Colonic mucosa (tissue), 4 donors: ENCODE data around the gene TSBP1. TPM values are rescaled to one million over a fixed set of nuclear protein-coding genes. Genes with fewer than 3 reads are reported as not detected.

ENCODE experiments used
- DNase-seq: peaks from one replicate; pipeline ENCODE4 v3.0.0-alpha.2; 2020
- H3K27ac ChIP-seq: fragments of 200-600 bp; one replicate; pipeline ENCODE4 v1.8.0; 2021
- H3K27me3 ChIP-seq: fragments of 200-600 bp; one replicate; pipeline ENCODE4 v1.8.0; 2021
- H3K36me3 ChIP-seq: fragments of 200-600 bp; one replicate; pipeline ENCODE4 v1.8.0; 2021
- H3K4me1 ChIP-seq: fragments of 200-600 bp; one replicate; pipeline ENCODE4 v1.8.0; 2021; ENCODE audit warnings: mild to moderate bottlenecking
- H3K4me3 ChIP-seq: fragments of 200-600 bp; one replicate; pipeline ENCODE4 v1.8.0; 2021
- H3K9ac ChIP-seq, 2 donors: one replicate each; pipeline ENCODE4 v1.7.0; 2013; ENCODE audit warnings: control low read depth in 2 of 2, low read depth in 2 of 2, low read length in 2 of 2
- H3K9me3 ChIP-seq: fragments of 200-600 bp; one replicate; pipeline ENCODE4 v1.8.0; 2021
- intact Hi-C: fragments of 100-400 bp; cut with DNase I; formaldehyde crosslinking; loops from one replicate; pipeline ENCODE4 v1.14.1; 2022
- total RNA-seq, 2 donors: library from RNA; stranded (reverse); fragmentation: NEBNext Ultra II Directional in 1 of 2; extraction: Animal tissue kit (Norgen Biotek cat#: 25700) in 1 of 2; gene quantifications; one replicate each; pipeline ENCODE4 v1.2.1, GENCODE V29; 2021
- TF ChIP-seq, protein P1 (sequence below): fragments of 200-600 bp; IDR thresholded peaks from one replicate; pipeline ENCODE4 v1.8.0; 2022; ENCODE audit warnings: antibody characterized with exemption, mild to moderate bottlenecking
- donor health status: healthy.
- donor health status: DM: no; HTN: no; CAD: no.
- donor health status: DM: no; HTN: no; CAD: no.

TSBP1 gene
- total RNA-seq, 2 donors from 2014 or later: not detected

DNA sequence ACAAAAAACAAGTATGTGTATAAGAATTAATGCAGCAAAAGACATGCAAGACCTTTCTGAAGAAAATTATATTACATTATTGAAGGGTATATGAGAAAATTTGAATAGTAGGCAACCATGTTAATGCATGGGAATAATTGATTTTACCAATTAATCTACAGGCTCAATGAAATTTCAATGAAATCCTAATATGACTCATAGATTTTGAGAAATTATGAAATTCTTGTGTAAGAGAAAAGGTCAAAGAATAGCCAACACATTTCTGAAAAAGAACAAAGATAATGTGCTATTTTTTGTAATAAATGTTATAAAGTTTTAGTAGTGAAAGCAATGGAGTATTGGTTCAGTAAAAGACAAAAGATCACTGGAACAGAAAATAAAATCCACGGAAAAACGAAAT, 18.4 kb downstream of the TSBP1 start:
- H3K4me3 ChIP-seq: no peak overlapping the region
- H3K27me3 ChIP-seq: no peaks in the 10 kb centered on the region
- intact Hi-C loops: no loop called here
- no peak overlapping the region for H3K9ac ChIP-seq
- no peaks in the 10 kb centered on the region for H3K36me3 ChIP-seq
- H3K27ac ChIP-seq: no peak overlapping the region
- TF ChIP-seq, protein P1, sequence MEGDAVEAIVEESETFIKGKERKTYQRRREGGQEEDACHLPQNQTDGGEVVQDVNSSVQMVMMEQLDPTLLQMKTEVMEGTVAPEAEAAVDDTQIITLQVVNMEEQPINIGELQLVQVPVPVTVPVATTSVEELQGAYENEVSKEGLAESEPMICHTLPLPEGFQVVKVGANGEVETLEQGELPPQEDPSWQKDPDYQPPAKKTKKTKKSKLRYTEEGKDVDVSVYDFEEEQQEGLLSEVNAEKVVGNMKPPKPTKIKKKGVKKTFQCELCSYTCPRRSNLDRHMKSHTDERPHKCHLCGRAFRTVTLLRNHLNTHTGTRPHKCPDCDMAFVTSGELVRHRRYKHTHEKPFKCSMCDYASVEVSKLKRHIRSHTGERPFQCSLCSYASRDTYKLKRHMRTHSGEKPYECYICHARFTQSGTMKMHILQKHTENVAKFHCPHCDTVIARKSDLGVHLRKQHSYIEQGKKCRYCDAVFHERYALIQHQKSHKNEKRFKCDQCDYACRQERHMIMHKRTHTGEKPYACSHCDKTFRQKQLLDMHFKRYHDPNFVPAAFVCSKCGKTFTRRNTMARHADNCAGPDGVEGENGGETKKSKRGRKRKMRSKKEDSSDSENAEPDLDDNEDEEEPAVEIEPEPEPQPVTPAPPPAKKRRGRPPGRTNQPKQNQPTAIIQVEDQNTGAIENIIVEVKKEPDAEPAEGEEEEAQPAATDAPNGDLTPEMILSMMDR: no peak
- DNase-seq: no peak
- H3K4me1 ChIP-seq: no peaks in the 10 kb centered on the region
- H3K9me3 ChIP-seq: no peaks in the 10 kb centered on the region

DNA sequence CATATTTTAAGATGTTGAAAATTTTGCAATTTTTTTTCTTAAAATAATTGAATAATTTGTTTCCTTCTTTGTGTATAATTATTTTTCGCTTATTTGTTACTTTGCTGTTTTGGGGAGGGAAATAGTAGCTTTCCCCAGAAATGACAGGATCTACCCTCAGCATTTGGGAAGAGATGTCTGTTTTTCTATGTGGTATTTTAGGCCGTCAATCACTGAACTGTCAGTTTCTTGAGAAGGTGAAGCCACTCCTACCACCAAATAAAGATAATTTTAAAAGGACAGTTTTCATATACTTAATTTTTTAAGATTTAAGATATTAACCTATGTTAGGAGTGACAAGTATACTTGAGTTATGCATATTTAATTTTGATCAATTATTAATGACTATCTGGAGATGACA, 31.5 kb downstream of the TSBP1 start:
- H3K36me3 ChIP-seq: no peaks in the 10 kb centered on the region
- no peak for DNase-seq
- H3K4me1 ChIP-seq: no peaks in the 10 kb centered on the region
- no peak overlapping the region for H3K4me3 ChIP-seq
- intact Hi-C loops: no loop called here
- no peak overlapping the region for H3K27ac ChIP-seq
- TF ChIP-seq, protein P1: no peak
- no peaks in the 10 kb centered on the region for H3K9me3 ChIP-seq
- H3K27me3 ChIP-seq: no peaks in the 10 kb centered on the region
- no peak overlapping the region for H3K9ac ChIP-seq

DNA sequence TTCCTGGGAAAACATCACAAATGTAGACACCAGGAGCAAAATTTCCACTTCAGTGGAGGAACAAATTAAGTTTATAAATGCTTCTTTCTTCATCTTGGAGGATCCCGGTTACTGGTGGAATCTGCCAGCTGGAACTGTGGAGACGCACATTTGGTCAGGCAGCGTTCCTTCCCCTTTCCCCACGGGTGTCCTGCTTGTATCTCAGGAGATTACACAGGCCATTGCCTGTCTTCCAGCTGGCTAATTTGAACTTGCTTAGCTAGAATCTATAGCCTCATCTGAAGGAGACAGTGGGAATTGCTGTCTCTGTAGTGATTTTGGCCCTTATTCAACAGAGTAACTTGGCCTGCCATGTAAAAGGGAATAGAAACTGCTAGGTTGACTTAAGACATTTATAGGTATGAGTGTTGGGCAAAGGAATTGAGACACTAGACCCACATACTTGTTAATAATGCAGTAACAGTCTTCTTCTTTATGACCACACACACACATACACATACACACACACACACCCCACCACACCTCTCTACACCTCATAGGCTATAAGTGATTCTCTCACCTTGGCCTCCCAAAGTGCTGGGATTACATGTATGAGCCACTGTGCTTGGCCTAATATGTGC, 34.4 kb downstream of the TSBP1 start:
- no peak overlapping the region for H3K27ac ChIP-seq
- H3K9ac ChIP-seq: no peak overlapping the region
- no peak overlapping the region for H3K4me3 ChIP-seq
- no peaks in the 10 kb centered on the region for H3K4me1 ChIP-seq
- H3K9me3 ChIP-seq: no peaks in the 10 kb centered on the region
- DNase-seq: no peak
- no peaks in the 10 kb centered on the region for H3K27me3 ChIP-seq
- no peaks in the 10 kb centered on the region for H3K36me3 ChIP-seq
- TF ChIP-seq, protein P1: no peak
- intact Hi-C loops: no loop called here

DNA sequence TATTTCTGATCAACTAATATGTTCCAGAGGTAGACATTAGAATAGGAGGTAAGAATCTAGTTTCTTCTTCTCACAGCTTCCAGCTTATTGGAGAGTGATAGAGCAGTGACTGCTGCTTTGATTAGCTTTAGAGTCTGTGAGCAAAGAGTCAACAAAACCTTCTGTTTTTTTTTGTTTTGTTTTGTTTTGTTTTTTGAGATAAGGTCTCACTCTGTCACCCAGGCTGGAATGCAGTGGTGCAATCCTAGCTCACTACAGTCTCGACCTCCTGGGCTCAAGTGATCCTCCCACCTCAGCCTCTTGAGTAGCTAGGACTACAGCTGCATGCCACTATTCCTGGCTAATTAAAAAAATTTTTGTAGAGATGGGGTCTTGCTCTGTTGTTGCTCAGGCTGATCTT, 39.3 kb downstream of the TSBP1 start:
- H3K27ac ChIP-seq: no peak overlapping the region
- no peak overlapping the region for H3K4me3 ChIP-seq
- H3K9ac ChIP-seq: no peak overlapping the region
- DNase-seq: no peak
- no peaks in the 10 kb centered on the region for H3K9me3 ChIP-seq
- intact Hi-C loops: no loop called here
- TF ChIP-seq, protein P1: no peak
- H3K27me3 ChIP-seq: no peaks in the 10 kb centered on the region
- H3K36me3 ChIP-seq: no peaks in the 10 kb centered on the region
- H3K4me1 ChIP-seq: no peaks in the 10 kb centered on the region

DNA sequence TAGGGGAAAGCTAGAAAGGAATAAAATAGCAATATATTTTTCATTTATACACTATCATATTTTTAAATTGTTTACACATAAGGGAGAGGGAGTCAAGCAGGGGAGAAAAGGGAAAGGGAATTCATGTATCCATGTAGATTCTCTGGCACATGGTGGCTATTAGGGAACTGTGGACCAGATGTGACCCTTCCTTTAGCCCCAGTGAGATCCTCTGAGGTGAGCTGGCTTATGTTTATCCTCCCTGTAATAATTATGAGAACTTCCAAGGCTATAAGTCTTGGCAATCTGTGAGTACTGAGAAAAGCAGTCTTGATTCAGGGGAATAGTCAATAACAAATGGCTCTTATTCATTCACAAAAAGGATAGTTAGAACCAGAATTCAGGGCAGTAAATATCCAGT, 42.6 kb downstream of the TSBP1 start:
- intact Hi-C loops: no loop called here
- H3K27ac ChIP-seq: no peak overlapping the region
- no peak for DNase-seq
- no peaks in the 10 kb centered on the region for H3K4me1 ChIP-seq
- no peaks in the 10 kb centered on the region for H3K27me3 ChIP-seq
- no peaks in the 10 kb centered on the region for H3K9me3 ChIP-seq
- H3K9ac ChIP-seq: no peak overlapping the region
- no peaks in the 10 kb centered on the region for H3K36me3 ChIP-seq
- TF ChIP-seq, protein P1: no peak
- no peak overlapping the region for H3K4me3 ChIP-seq
